ENCODE data around the gene APP.

DNA sequence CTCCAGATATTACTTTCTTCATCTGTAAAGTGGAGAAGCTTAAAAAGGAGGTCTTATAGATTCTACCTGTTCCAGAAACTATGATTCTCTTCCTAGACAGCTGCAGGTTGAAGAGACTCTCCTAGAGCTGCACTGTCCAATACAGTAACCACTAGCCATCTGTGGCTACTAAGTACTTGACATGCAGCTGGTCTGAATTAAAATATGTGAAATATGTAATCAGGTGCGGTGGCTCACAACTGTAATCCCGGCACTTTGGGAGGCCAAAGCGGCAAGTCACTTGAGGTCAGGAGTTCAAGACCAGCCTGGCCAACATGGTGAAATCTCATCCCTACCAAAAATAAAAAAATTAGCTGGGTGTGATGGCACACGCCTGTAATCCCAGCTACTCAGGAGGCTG is 15.8 kb downstream of the APP start:
- TF ChIP-seq, protein P1, sequence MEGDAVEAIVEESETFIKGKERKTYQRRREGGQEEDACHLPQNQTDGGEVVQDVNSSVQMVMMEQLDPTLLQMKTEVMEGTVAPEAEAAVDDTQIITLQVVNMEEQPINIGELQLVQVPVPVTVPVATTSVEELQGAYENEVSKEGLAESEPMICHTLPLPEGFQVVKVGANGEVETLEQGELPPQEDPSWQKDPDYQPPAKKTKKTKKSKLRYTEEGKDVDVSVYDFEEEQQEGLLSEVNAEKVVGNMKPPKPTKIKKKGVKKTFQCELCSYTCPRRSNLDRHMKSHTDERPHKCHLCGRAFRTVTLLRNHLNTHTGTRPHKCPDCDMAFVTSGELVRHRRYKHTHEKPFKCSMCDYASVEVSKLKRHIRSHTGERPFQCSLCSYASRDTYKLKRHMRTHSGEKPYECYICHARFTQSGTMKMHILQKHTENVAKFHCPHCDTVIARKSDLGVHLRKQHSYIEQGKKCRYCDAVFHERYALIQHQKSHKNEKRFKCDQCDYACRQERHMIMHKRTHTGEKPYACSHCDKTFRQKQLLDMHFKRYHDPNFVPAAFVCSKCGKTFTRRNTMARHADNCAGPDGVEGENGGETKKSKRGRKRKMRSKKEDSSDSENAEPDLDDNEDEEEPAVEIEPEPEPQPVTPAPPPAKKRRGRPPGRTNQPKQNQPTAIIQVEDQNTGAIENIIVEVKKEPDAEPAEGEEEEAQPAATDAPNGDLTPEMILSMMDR (IDR thresholded peaks at IDR 0.05; ENCODE audit: borderline replicate concordance, extremely low read depth, low read length, poor library complexity, severe bottlenecking) = no peak
- no peak for TF ChIP-seq EZH2 (IDR thresholded peaks at IDR 0.05; ENCODE audit: borderline replicate concordance, low read depth, low read length, severe bottlenecking)
